Naive B cell (primary cell): ENCODE measurements around the gene CIT. TPM values are rescaled to one million over a fixed set of nuclear protein-coding genes. Genes with fewer than 3 reads are reported as not detected.

Experiments
- ATAC-seq, 2 donors: fragments of 150-1000 bp; cut with Tn5 transposase; 2 replicates each; pipeline ENCODE4 v1.10.0; 2021; ENCODE audit warnings: low read depth in 2 of 2, mild to moderate bottlenecking in 2 of 2, moderate library complexity in 2 of 2
- DNase-seq: peaks from one replicate; pipeline ENCODE4 v3.0.0; 2022
- H3K27ac Mint-ChIP-seq, 6 donors: one replicate each; pipeline ENCODE4 v1.8.0; 2020 to 2022; ENCODE audit warnings: mild to moderate bottlenecking in 6 of 6, mixed read lengths in 6 of 6, moderate library complexity in 5 of 6, inconsistent platforms in 2 of 6
- H3K27me3 Mint-ChIP-seq, 3 donors: one replicate each; pipeline ENCODE4 v1.8.0; 2021 to 2022; ENCODE audit warnings: mixed read lengths in 3 of 3, mild to moderate bottlenecking in 1 of 3
- H3K36me3 Mint-ChIP-seq, 2 donors: one replicate each; pipeline ENCODE4 v1.8.0; 2020 to 2022; ENCODE audit warnings: mixed read lengths in 2 of 2, inconsistent platforms in 1 of 2, mild to moderate bottlenecking in 1 of 2
- H3K4me1 Mint-ChIP-seq, 3 donors: one replicate each; pipeline ENCODE4 v1.8.0; 2020 to 2022; ENCODE audit warnings: mixed read lengths in 3 of 3, inconsistent platforms in 1 of 3, mild to moderate bottlenecking in 1 of 3, moderate library complexity in 1 of 3
- H3K4me3 Mint-ChIP-seq, 8 donors: one replicate each; pipeline ENCODE4 v1.8.0; 2020 to 2022; ENCODE audit warnings: mild to moderate bottlenecking in 8 of 8, mixed read lengths in 8 of 8, moderate library complexity in 8 of 8, inconsistent platforms in 2 of 8
- H3K9me3 Mint-ChIP-seq, 7 donors: one replicate each; pipeline ENCODE4 v1.8.0; 2020 to 2022; ENCODE audit warnings: mixed read lengths in 7 of 7, mild to moderate bottlenecking in 5 of 7, inconsistent platforms in 2 of 7, moderate library complexity in 1 of 7
- polyA plus RNA-seq, 6 donors: library from polyadenylated mRNA; unstranded; fragments of 300-500 nt; fragmentation: Illumina TruSeq; gene quantifications; one replicate each; pipeline ENCODE4 v1.2.3, GENCODE V29; 2021; ENCODE audit warnings: low read depth in 6 of 6

Gene CIT
- polyA plus RNA-seq, 6 donors from 2014 or later = 0.34 to 1.1 (median 0.58) TPM; not detected in 2

- ATAC-seq = no peak
- H3K9me3 Mint-ChIP-seq = peaks cover 0 to 9% (median 7%) of the 10 kb centered on the region in 7 donors
- peaks cover 8% of the 10 kb centered on the region in 2 donors for H3K36me3 Mint-ChIP-seq
- H3K27ac Mint-ChIP-seq = peak overlapping the region in 1 of 6 donors; percentile 59
- no peak overlapping the region for H3K4me3 Mint-ChIP-seq
- H3K27me3 Mint-ChIP-seq = no peaks in the 10 kb centered on the region
- H3K4me1 Mint-ChIP-seq = peaks cover 0 to 14% (median 7%) of the 10 kb centered on the region in 3 donors
- no peak for DNase-seq
Observed at GRCh38 chr12:119841433-119842210, 35.5 kb downstream of the CIT start.

GRCh38 chr12:119840582-119840981, 36.5 kb downstream of the CIT start:
- ATAC-seq (no peak), DNase-seq (no peak)
- Mint-ChIP-seq H3K27me3 (no peaks in the 10 kb centered on the region), H3K36me3 (peaks cover 8% of the 10 kb centered on the region in 2 donors), H3K4me1 (peaks cover 0 to 14% (median 7%) of the 10 kb centered on the region in 3 donors), H3K27ac (peak overlapping the region in 1 of 6 donors; percentile 8), H3K4me3 (no peak overlapping the region), H3K9me3 (peaks cover 0 to 9% (median 7%) of the 10 kb centered on the region in 7 donors)

- no peaks in the 10 kb centered on the region for H3K27me3 Mint-ChIP-seq
- ATAC-seq (no peak), DNase-seq (no peak)
- H3K9me3 Mint-ChIP-seq = peaks cover 0 to 9% (median 7%) of the 10 kb centered on the region in 7 donors
- H3K4me1 Mint-ChIP-seq = peaks cover 0 to 14% (median 7%) of the 10 kb centered on the region in 3 donors
- peak overlapping the region in 2 of 8 donors; percentile 21 to 26 for H3K4me3 Mint-ChIP-seq
- peak overlapping the region in 2 of 6 donors; percentile 8 to 61 for H3K27ac Mint-ChIP-seq
- H3K36me3 Mint-ChIP-seq = peaks cover 8% of the 10 kb centered on the region in 2 donors
Observed at GRCh38 chr12:119840168-119840567, 37.0 kb downstream of the CIT start.

- peaks cover 0 to 14% (median 7%) of the 10 kb centered on the region in 3 donors for H3K4me1 Mint-ChIP-seq
- peaks cover 8% of the 10 kb centered on the region in 2 donors for H3K36me3 Mint-ChIP-seq
- H3K27ac Mint-ChIP-seq = peak overlapping the region in 1 of 6 donors; percentile 58
- no peak for DNase-seq
- H3K27me3 Mint-ChIP-seq = no peaks in the 10 kb centered on the region
- no peak overlapping the region for H3K4me3 Mint-ChIP-seq
- peaks cover 0 to 9% (median 7%) of the 10 kb centered on the region in 7 donors for H3K9me3 Mint-ChIP-seq
- no peak for ATAC-seq
Observed at GRCh38 chr12:119838826-119839600, 38.1 kb downstream of the CIT start.

GRCh38 chr12:119836781-119837180, 40.3 kb downstream of the CIT start:
- DNase-seq (no peak), ATAC-seq (no peak)
- peaks cover 5% of the 10 kb centered on the region in 2 donors for H3K36me3 Mint-ChIP-seq
- peaks cover 0 to 6% (median 5%) of the 10 kb centered on the region in 7 donors for H3K9me3 Mint-ChIP-seq
- H3K4me3 Mint-ChIP-seq = no peak overlapping the region
- H3K27ac Mint-ChIP-seq = no peak overlapping the region
- no peaks in the 10 kb centered on the region for H3K27me3 Mint-ChIP-seq
- H3K4me1 Mint-ChIP-seq = peaks cover 0 to 14% (median 7%) of the 10 kb centered on the region in 3 donors

- Mint-ChIP-seq H3K27me3 (no peaks in the 10 kb centered on the region), H3K27ac (no peak overlapping the region), H3K9me3 (no peaks in the 10 kb centered on the region), H3K4me3 (no peak overlapping the region), H3K36me3 (no peaks in the 10 kb centered on the region), H3K4me1 (peaks cover 0 to 8% (median 6%) of the 10 kb centered on the region in 3 donors)
- ATAC-seq = no peak
- no peak for DNase-seq
Observed at GRCh38 chr12:119835068-119835467, 42.1 kb downstream of the CIT start.

GRCh38 chr12:119829439-119829838, 47.7 kb downstream of the CIT start:
- ATAC-seq = no peak
- H3K36me3 Mint-ChIP-seq = no peaks in the 10 kb centered on the region
- H3K9me3 Mint-ChIP-seq = peaks cover 0 to 8% (median 0%) of the 10 kb centered on the region in 7 donors
- no peak overlapping the region for H3K4me3 Mint-ChIP-seq
- H3K27me3 Mint-ChIP-seq = no peaks in the 10 kb centered on the region
- no peak for DNase-seq
- no peaks in the 10 kb centered on the region for H3K4me1 Mint-ChIP-seq
- H3K27ac Mint-ChIP-seq = no peak overlapping the region

- Mint-ChIP-seq H3K4me3 (no peak overlapping the region), H3K9me3 (peaks cover 0 to 8% (median 0%) of the 10 kb centered on the region in 7 donors), H3K36me3 (no peaks in the 10 kb centered on the region), H3K27me3 (no peaks in the 10 kb centered on the region), H3K4me1 (no peaks in the 10 kb centered on the region), H3K27ac (no peak overlapping the region)
- ATAC-seq (no peak), DNase-seq (no peak)
Observed at GRCh38 chr12:119828300-119828699, 48.8 kb downstream of the CIT start.

GRCh38 chr12:119827760-119828159, 49.4 kb downstream of the CIT start:
- no peak overlapping the region for H3K4me3 Mint-ChIP-seq
- H3K27ac Mint-ChIP-seq = no peak overlapping the region
- H3K4me1 Mint-ChIP-seq = no peaks in the 10 kb centered on the region
- DNase-seq (no peak), ATAC-seq (no peak)
- H3K36me3 Mint-ChIP-seq = no peaks in the 10 kb centered on the region
- H3K27me3 Mint-ChIP-seq = no peaks in the 10 kb centered on the region
- H3K9me3 Mint-ChIP-seq = peaks cover 0 to 8% (median 0%) of the 10 kb centered on the region in 7 donors

GRCh38 chr12:119826661-119827445, 50.3 kb downstream of the CIT start:
- H3K36me3 Mint-ChIP-seq = no peaks in the 10 kb centered on the region
- ATAC-seq = no peak
- H3K4me3 Mint-ChIP-seq = peak overlapping the region in 1 of 8 donors; percentile 42
- H3K27ac Mint-ChIP-seq = peak overlapping the region in 1 of 6 donors; percentile 3
- H3K9me3 Mint-ChIP-seq = peaks cover 0 to 8% (median 0%) of the 10 kb centered on the region in 7 donors
- DNase-seq = no peak
- no peaks in the 10 kb centered on the region for H3K4me1 Mint-ChIP-seq
- H3K27me3 Mint-ChIP-seq = no peaks in the 10 kb centered on the region

- H3K9me3 Mint-ChIP-seq = peaks cover 0 to 8% (median 0%) of the 10 kb centered on the region in 7 donors
- no peaks in the 10 kb centered on the region for H3K36me3 Mint-ChIP-seq
Observed at GRCh38 chr12:119825262-119825661, 51.9 kb downstream of the CIT start.

GRCh38 chr12:119822046-119822445, 55.1 kb downstream of the CIT start:
- DNase-seq = no peak
- no peaks in the 10 kb centered on the region for H3K27me3 Mint-ChIP-seq

More at GRCh38 chr12:119825262-119825661, 51.9 kb downstream of the CIT start:
- ATAC-seq (no peak), DNase-seq (no peak)
- Mint-ChIP-seq H3K27ac (no peak overlapping the region), H3K4me1 (no peaks in the 10 kb centered on the region), H3K4me3 (no peak overlapping the region), H3K27me3 (no peaks in the 10 kb centered on the region)

GRCh38 chr12:119819322-119819721, 57.8 kb downstream of the CIT start:
- Mint-ChIP-seq H3K36me3 (no peaks in the 10 kb centered on the region), H3K27ac (no peak overlapping the region), H3K4me1 (no peaks in the 10 kb centered on the region), H3K9me3 (no peaks in the 10 kb centered on the region), H3K27me3 (no peaks in the 10 kb centered on the region), H3K4me3 (no peak overlapping the region)
- ATAC-seq = no peak
- no peak for DNase-seq

More at GRCh38 chr12:119822046-119822445, 55.1 kb downstream of the CIT start:
- H3K4me1 Mint-ChIP-seq = no peaks in the 10 kb centered on the region
- H3K4me3 Mint-ChIP-seq = no peak overlapping the region
- peak overlapping the region in 1 of 6 donors; percentile 0 for H3K27ac Mint-ChIP-seq
- no peak for ATAC-seq
- no peaks in the 10 kb centered on the region for H3K9me3 Mint-ChIP-seq
- no peaks in the 10 kb centered on the region for H3K36me3 Mint-ChIP-seq
